Measurements from ENCODE around the gene ADH6.
"Not testable (repeated sequence)": the region's sequence is repeated elsewhere in the genome, so short reads cannot be mapped to it uniquely, and the experiment has no call there.

The ADH6 gene

GRCh38 chr4:99219072-99219471 lies at the start of gene ADH6:
TSS of gene ADH6 (minus strand) at chr4:99219246. CDS start at chr4:99219152, 94 bp downstream.
- no peak for DNase-seq (ENCODE audit: low read depth)

- DNase-seq (ENCODE audit: low read depth) = no peak
Observed at GRCh38 chr4:99264927-99265326, 45.9 kb upstream of the ADH6 start.

- DNase-seq (ENCODE audit: low read depth) = no peak
Observed at GRCh38 chr4:99252746-99253145, 33.7 kb upstream of the ADH6 start.

GRCh38 chr4:99248714-99249113 lies 29.7 kb upstream of the ADH6 start:
- DNase-seq (ENCODE audit: low read depth) = no peak

GRCh38 chr4:99235955-99236354 lies 16.9 kb upstream of the ADH6 start:
- DNase-seq (ENCODE audit: low read depth) = no peak

- DNase-seq (ENCODE audit: low read depth) = no peak
Observed at GRCh38 chr4:99234331-99235010, 15.4 kb upstream of the ADH6 start.

GRCh38 chr4:99233397-99233796 lies 14.4 kb upstream of the ADH6 start:
- DNase-seq (ENCODE audit: low read depth) = not testable (repeated sequence)

GRCh38 chr4:99228706-99229105 lies 9.7 kb upstream of the ADH6 start:
- DNase-seq (ENCODE audit: low read depth) = not testable (repeated sequence)

- DNase-seq (ENCODE audit: low read depth) = not testable (repeated sequence)
Observed at GRCh38 chr4:99227646-99228045, 8.6 kb upstream of the ADH6 start.

- no peak for DNase-seq (ENCODE audit: low read depth)
Observed at GRCh38 chr4:99221980-99222379, 2.9 kb upstream of the ADH6 start.

GRCh38 chr4:99219479-99219878 lies 433 bp upstream of the ADH6 start:
- DNase-seq (ENCODE audit: low read depth) = no peak

- DNase-seq (ENCODE audit: low read depth) = no peak
Observed at GRCh38 chr4:99215521-99215920, 3.5 kb downstream of the ADH6 start.

GRCh38 chr4:99210789-99211188 lies 8.3 kb downstream of the ADH6 start:
- no peak for DNase-seq (ENCODE audit: low read depth)

GRCh38 chr4:99209671-99210070 lies 9.4 kb downstream of the ADH6 start:
- DNase-seq (ENCODE audit: low read depth) = no peak

- no peak for DNase-seq (ENCODE audit: low read depth)
Observed at GRCh38 chr4:99208719-99209075, 10.3 kb downstream of the ADH6 start.

GRCh38 chr4:99207911-99208718 lies 10.9 kb downstream of the ADH6 start:
- no peak for DNase-seq (ENCODE audit: low read depth)

- no peak for DNase-seq (ENCODE audit: low read depth)
Observed at GRCh38 chr4:99207069-99207743, 11.8 kb downstream of the ADH6 start.

GRCh38 chr4:99205153-99205979 lies 13.7 kb downstream of the ADH6 start:
- DNase-seq (ENCODE audit: low read depth) = no peak

GRCh38 chr4:99202536-99202935 lies 16.5 kb downstream of the ADH6 start:
- DNase-seq (ENCODE audit: low read depth) = no peak

GRCh38 chr4:99202094-99202493 lies 17.0 kb downstream of the ADH6 start:
- DNase-seq (ENCODE audit: low read depth) = no peak

- DNase-seq (ENCODE audit: low read depth) = no peak
Observed at GRCh38 chr4:99201690-99202089, 17.4 kb downstream of the ADH6 start.

- no peak for DNase-seq (ENCODE audit: low read depth)
Observed at GRCh38 chr4:99200138-99200537, 18.9 kb downstream of the ADH6 start.

Measured in activated T-helper 1 cell treated with Interleukin-2 at 50 U/mL for 16 hours (primary cell).